Neural progenitor cell (in vitro differentiated cells): ENCODE results near the gene ZNF444.

Experiments
- CTCF ChIP-seq: fragments of 200-600 bp; sonication (generic); IDR thresholded peaks from 2 replicates; pipeline ENCODE4 v1.5.1; 2017; ENCODE audit warnings: antibody characterized with exemption, mild to moderate bottlenecking
- EZH2 ChIP-seq: fragments of 200-600 bp; sonication (generic); IDR thresholded peaks from 2 replicates; pipeline ENCODE4 v1.6.1; 2017; ENCODE audit warnings: antibody characterized with exemption, mild to moderate bottlenecking, moderate library complexity

GRCh38 chr19:56108447-56109195 is 32.5 kb upstream of the ZNF444 start:
- no peak for TF ChIP-seq CTCF
- no peak for TF ChIP-seq EZH2
